ENCODE results near the gene ATP7B. TPM values are rescaled to one million over a fixed set of nuclear protein-coding genes. Genes with fewer than 3 reads are reported as not detected.

The ATP7B gene
- total and polyA plus RNA-seq, 2 of the 4 experiments (the other 2 are of a cell fraction), result 2.7 to 2.9 TPM

- ChIA-PET POLR2A (ENCODE audit: unreplicated experiment) (no interaction called here), CTCF (no interaction called here)
- no peaks in the 10 kb centered on the region for H3K36me3 ChIP-seq (ENCODE audit: control insufficient read depth, insufficient read depth, low read length)
- no peak overlapping the region for H3K18ac ChIP-seq (ENCODE audit: low read depth, low read length)
- no peak overlapping the region for H3K14ac ChIP-seq (replicated peaks; ENCODE audit: low read depth, low read length)
- no peak overlapping the region for H3K4me2 ChIP-seq (ENCODE audit: low read depth, low read length)
- H3K9ac ChIP-seq (ENCODE audit: low read depth, low read length), result no peak overlapping the region
- no peak for ATAC-seq (ENCODE audit: low read depth)
- peaks cover 48% of the 10 kb centered on the region for H3K27me3 ChIP-seq (ENCODE audit: control insufficient read depth, insufficient read depth, low read length)
- H2BK120ac ChIP-seq (ENCODE audit: low read depth, low read length), result no peak overlapping the region
- no peak overlapping the region for H2AK9ac ChIP-seq (replicated peaks; ENCODE audit: low read depth, low read length, poor library complexity)
- no peak overlapping the region for H4K8ac ChIP-seq (ENCODE audit: low read depth in 2 of 2, low read length in 2 of 2)
- BruUV-seq (replicated peaks), result no TSS peak
- H4K20me1 ChIP-seq (ENCODE audit: insufficient read depth, low read length), result peaks cover 5% of the 10 kb centered on the region; the same call in 1 of the 2 replicates
- TF ChIP-seq MAZ (IDR thresholded peaks at IDR 0.05; ENCODE audit: borderline replicate concordance, low read depth, low read length), result no peak
- TF ChIP-seq RCOR1 (IDR thresholded peaks at IDR 0.05; ENCODE audit: insufficient replicate concordance, low read length), result no peak
- no peak overlapping the region for H4K5ac ChIP-seq (ENCODE audit: low read depth, low read length)
- no peak overlapping the region for H2BK20ac ChIP-seq (ENCODE audit: low read depth, low read length)
- H4K91ac ChIP-seq (ENCODE audit: insufficient read depth, low read depth, low read length), result no peak overlapping the region
- H3K4ac ChIP-seq (ENCODE audit: low read depth, low read length), result no peak overlapping the region
- no peaks in the 10 kb centered on the region for H3K79me1 ChIP-seq (ENCODE audit: low read depth in 1 of 2, low read length in 2 of 2)
- in situ Hi-C loops (cut with MboI; ENCODE audit: low sequenced_read_pairs), result no loop called here
- dilution Hi-C loops (cut with HindIII; ENCODE audit: low sequenced_read_pairs, unreplicated experiment), result no loop called here
- peaks cover 12% of the 10 kb centered on the region for H3K4me1 ChIP-seq (ENCODE audit: control insufficient read depth, insufficient read depth, low read length)
- H2BK5ac ChIP-seq (ENCODE audit: low read depth, low read length, poor library complexity, severe bottlenecking), result no peak overlapping the region
- intact Hi-C loops (cut with micrococcal nuclease), result no loop called here
- DNase-seq, result no peak
- H3K4me3 ChIP-seq (ENCODE audit: insufficient read depth, low read depth, low read length), result no peak overlapping the region
- no peak overlapping the region for H3K23ac ChIP-seq (ENCODE audit: low read depth, low read length)
- H3K56ac ChIP-seq (ENCODE audit: extremely low read depth, insufficient read depth, low read length), result no peak overlapping the region
- no peak overlapping the region for H2BK15ac ChIP-seq (ENCODE audit: low read depth, low read length)
- no peak overlapping the region for H2AFZ ChIP-seq (replicated peaks; ENCODE audit: low read length, poor library complexity)
- WGBS, 2 experiments (ENCODE audit: extremely low coverage in 2 of 2, insufficient read length in 1 of 2), result no CpG with 5 or more reads among the region's 2 CpGs
- no peaks in the 10 kb centered on the region for H3K9me1 ChIP-seq (ENCODE audit: insufficient read depth, low read length)
- H3K27ac ChIP-seq (ENCODE audit: insufficient read depth, low read length), result no peak overlapping the region
- H2AK5ac ChIP-seq (ENCODE audit: low read depth, low read length), result no peak overlapping the region
- no peaks in the 10 kb centered on the region for H3K9me3 ChIP-seq (ENCODE audit: control insufficient read depth, insufficient read depth, low read length)
Measured at GRCh38 chr13:51997186-51997585, 14.1 kb downstream of the ATP7B start.

Data from IMR-90 (cell line).